GM12878 (cell line): ENCODE data around the gene CCDC178. TPM values are rescaled to one million over a fixed set of nuclear protein-coding genes. Genes with fewer than 3 reads are reported as not detected.

Experiments used
- ATAC-seq: fragments of 200-7000 bp; cut with Tn5 transposase; 3 replicates; pipeline ENCODE4 v1.9.1; 2020; ENCODE audit warnings: mild to moderate bottlenecking, moderate library complexity
- BruUV-seq: library from RNA; stranded (reverse); fragments of 400-500 nt; replicated peaks from 2 replicates; lab custom pipeline; 2021; lab: Mats Ljungman, UMichigan
- CTCF ChIA-PET: fragments of 300-600 bp; sonication (Branson Sonifier 250); formaldehyde crosslinking; extraction: SDS; loops from one replicate; lab custom pipeline; 2021; ENCODE audit warnings: inconsistent platforms; lab: Yijun Ruan, JAX
- POLR2A ChIA-PET: fragments of 350-600 bp; formaldehyde crosslinking; extraction: SDS; loops from one replicate; lab custom pipeline; 2021; ENCODE audit warnings: inconsistent platforms; lab: Charles Lee
- RAD21 ChIA-PET: fragments of 300-600 bp; sonication (Branson Sonifier 250); formaldehyde crosslinking; loops from one replicate; lab custom pipeline; 2023; ENCODE audit warnings: antibody characterized with exemption; ENCODE audit not compliant: unreplicated experiment; lab: Charles Lee
- SMC1A ChIA-PET: fragments of 300-600 bp; sonication (Branson Sonifier 250); formaldehyde crosslinking; loops from one replicate; lab custom pipeline; 2023; ENCODE audit not compliant: unreplicated experiment, uncharacterized antibody; lab: Charles Lee
- DNase-seq: peaks from one replicate; pipeline ENCODE4 v3.0.0-alpha.2; 2011; ENCODE audit warnings: low read depth, low spot score
- FAIRE-seq: peaks from 3 replicates; lab custom pipeline; 2011; peaks lifted over from hg19 to GRCh38; lab: Jason Lieb, UNC
- H2AFZ ChIP-seq: 2 replicates; pipeline ENCODE4 v1.6.0; 2011; ENCODE audit warnings: low read depth, low read length, control low read depth; ENCODE audit not compliant: control insufficient read depth
- H3K27ac ChIP-seq: 2 replicates; pipeline ENCODE4 v1.5.1; 2011; ENCODE audit warnings: control low read depth; ENCODE audit not compliant: control insufficient read depth, insufficient read depth
- H3K27me3 ChIP-seq, 2 experiments: replicated peaks in 1 of 2; 2 replicates each; pipeline versions ENCODE4 v1.6.0 to v1.6.1; 2011; ENCODE audit warnings: low read length in 1 of 2; ENCODE audit not compliant: control insufficient read depth in 2 of 2, insufficient read depth in 2 of 2
- H3K36me3 ChIP-seq, 2 experiments: 2 replicates each; pipeline ENCODE4 v1.5.1; 2011; ENCODE audit warnings: low read length in 1 of 2; ENCODE audit not compliant: control insufficient read depth in 2 of 2, insufficient read depth in 2 of 2
- H3K4me1 ChIP-seq: 2 replicates; pipeline ENCODE4 v1.6.1; 2011; ENCODE audit warnings: mild to moderate bottlenecking, low read length, moderate library complexity, mixed read lengths; ENCODE audit not compliant: control insufficient read depth, insufficient read depth
- H3K4me2 ChIP-seq: 2 replicates; pipeline ENCODE4 v1.6.0; 2011; ENCODE audit warnings: control low read depth; ENCODE audit not compliant: control insufficient read depth, insufficient read depth
- H3K4me3 ChIP-seq: fragments of 200-600 bp; sonication (generic); 2 replicates; pipeline ENCODE4 v1.5.1; 2016
- H3K79me2 ChIP-seq: 2 replicates; pipeline ENCODE4 v1.6.0; 2011; ENCODE audit warnings: low read length; ENCODE audit not compliant: control insufficient read depth, insufficient read depth
- H3K9ac ChIP-seq: 2 replicates; pipeline ENCODE4 v1.8.0; 2011; ENCODE audit warnings: low read length, control low read depth, mixed read lengths; ENCODE audit not compliant: control insufficient read depth, insufficient read depth
- H3K9me3 ChIP-seq: replicated peaks from 3 replicates; pipeline ENCODE4 v1.5.1; 2011; ENCODE audit warnings: mild to moderate bottlenecking, low read length; ENCODE audit not compliant: control insufficient read depth, insufficient read depth
- H4K20me1 ChIP-seq: 2 replicates; pipeline ENCODE4 v1.6.0; 2011; ENCODE audit not compliant: control insufficient read depth, insufficient read depth
- HDAC2 ChIP-seq: fragments of 200-600 bp; sonication (generic); IDR thresholded peaks from 2 replicates; pipeline ENCODE4 v1.6.1; 2017
- MEF2B ChIP-seq: fragments of 450-650 bp; IDR thresholded peaks from 2 replicates; pipeline ENCODE4 v1.6.1; 2018; ENCODE audit warnings: mild to moderate bottlenecking, moderate library complexity; ENCODE audit not compliant: partially characterized antibody, poor library complexity, severe bottlenecking
- NBN ChIP-seq: fragments of 450-650 bp; IDR thresholded peaks from 2 replicates; pipeline ENCODE4 v1.6.1; 2016
- ZNF592 ChIP-seq: fragments of 450-650 bp; IDR thresholded peaks from 2 replicates; pipeline ENCODE4 v1.6.1; 2017; ENCODE audit warnings: mild to moderate bottlenecking, moderate library complexity
- WGBS: methylation state at CpG from one replicate; pipeline ENCODE4 v1.1.6; 2016; ENCODE audit warnings: low lambda C conversion rate; ENCODE audit not compliant: insufficient replicate concordance, insufficient coverage; ENCODE audit errors: missing lambda C conversion rate; 5-methylcytosine and 5-hydroxymethylcytosine counted together
- in situ Hi-C: fragments of 300-500 bp; cut with MboI; formaldehyde crosslinking; loops from 9 replicates; pipeline ENCODE4 v1.14.3; 2018; ENCODE audit warnings: mixed read lengths
- intact Hi-C: fragments of 100-400 bp; cut with micrococcal nuclease; formaldehyde crosslinking; loops from one replicate; pipeline ENCODE4 v1.14.2; 2022; ENCODE audit not compliant: unreplicated experiment
- polyA plus RNA-seq, 11 experiments: library from polyadenylated mRNA; depleted of rRNA in 4 of 11; unstranded in 6 of 11; stranded (reverse) in 5 of 11; fragments of >200 nt; fragmentation: Nextera tagmentation in 4 of 11; fragmentation: Illumina TruSeq in 1 of 11; extraction: Ambion mirVana in 4 of 11; extraction: Trizol in 1 of 11; gene quantifications; 1 replicate in 1 of 11; 2 replicates in 10 of 11; pipeline versions ENCODE4 v1.2.1 to v1.2.3, GENCODE V29; 2011 to 2016; ENCODE audit warnings: inconsistent platforms in 2 of 11, missing spikeins in 2 of 11, low read depth in 1 of 11
- total RNA-seq, 4 experiments: library from RNA; depleted of rRNA in 3 of 4; stranded (reverse); fragments of >200 nt in 3 of 4; fragmentation: Illumina TruSeq in 1 of 4; extraction: Trizol in 1 of 4; gene quantifications; 2 replicates each; pipeline versions ENCODE4 v1.2.1 to v1.2.3, GENCODE V29; 2013 to 2021

The CCDC178 gene
- total and polyA plus RNA-seq, 10 of the 15 experiments (the other 5 are each of a cell fraction or from before 2014, with no cell fraction given): 0.04 TPM; not detected in 9

- H3K4me2 ChIP-seq: no peak overlapping the region
- intact Hi-C loops (loop anchor here (5.0 kb wide), 1 partner anchor 51 kb away; no protein-coding TSS in a partner anchor), in situ Hi-C loops (no loop called here)
- TF ChIP-seq MEF2B: no peak
- TF ChIP-seq NBN: no peak
- no peak for TF ChIP-seq HDAC2
- TF ChIP-seq ZNF592: no peak
- no peak for ATAC-seq
- H3K27ac ChIP-seq: no peak overlapping the region
- no peak overlapping the region for H2AFZ ChIP-seq
- H4K20me1 ChIP-seq: no peaks in the 10 kb centered on the region
- H3K4me3 ChIP-seq: no peak overlapping the region
- SMC1A ChIA-PET: no interaction called here
- H3K9me3 ChIP-seq: no peaks in the 10 kb centered on the region
- no peaks in the 10 kb centered on the region for H3K27me3 ChIP-seq
- RAD21 ChIA-PET: no interaction called here
- 52% methylated on average over 2 of the region's 2 CpGs for WGBS
- CTCF ChIA-PET: no interaction called here
- H3K79me2 ChIP-seq: no peaks in the 10 kb centered on the region
- BruUV-seq: no TSS peak
- no peak for FAIRE-seq
- no peaks in the 10 kb centered on the region for H3K4me1 ChIP-seq
- H3K9ac ChIP-seq: no peak overlapping the region
- POLR2A ChIA-PET: no interaction called here
- no peaks in the 10 kb centered on the region for H3K36me3 ChIP-seq
- DNase-seq: no peak
Observed at GRCh38 chr18:32891130-32891529, 549.4 kb downstream of the CCDC178 start.
